Endothelial cell of umbilical vein (primary cell): ENCODE data around the gene SIGLEC6. TPM values are rescaled to one million over a fixed set of nuclear protein-coding genes. Genes with fewer than 3 reads are reported as not detected.

Experiments used
- BruUV-seq: library from RNA; stranded (reverse); fragments of 400-500 nt; replicated peaks from 2 replicates; lab custom pipeline; 2021; lab: Mats Ljungman, UMichigan
- CTCF ChIA-PET: fragments of 300-600, 350-600 bp; sonication (Branson Sonifier 250); formaldehyde crosslinking; loops from one replicate; lab custom pipeline; 2021; ENCODE audit warnings: antibody characterized with exemption, inconsistent platforms; lab: Charles Lee
- POLR2A ChIA-PET: fragments of 300-600, 350-600 bp; sonication (Branson Sonifier 250); formaldehyde crosslinking; loops from one replicate; lab custom pipeline; 2021; ENCODE audit warnings: antibody characterized with exemption, inconsistent platforms; lab: Charles Lee
- DNase-seq: peaks from one replicate; pipeline ENCODE4 v3.0.0-alpha.2; 2011; ENCODE audit warnings: low read depth, low spot score
- FAIRE-seq: peaks from 2 replicates; lab custom pipeline; 2011; peaks lifted over from hg19 to GRCh38; lab: Jason Lieb, UNC
- H2AFZ ChIP-seq: 2 replicates; pipeline ENCODE4 v1.6.0; 2012; ENCODE audit warnings: low read depth, low read length, control low read depth, inconsistent platforms
- H3K27ac ChIP-seq: 2 replicates; pipeline ENCODE4 v1.5.1; 2011; ENCODE audit warnings: low read depth, mild to moderate bottlenecking, control low read depth, low read length, moderate library complexity; ENCODE audit not compliant: insufficient read depth
- H3K27me3 ChIP-seq, 2 experiments: 2 replicates each; pipeline versions ENCODE4 v1.6.0 to v1.6.1; 2011; ENCODE audit warnings: low read length in 2 of 2, mixed read lengths in 1 of 2; ENCODE audit not compliant: control insufficient read depth in 2 of 2, insufficient read depth in 2 of 2
- H3K36me3 ChIP-seq, 2 experiments: 2 replicates in 1 of 2; 3 replicates in 1 of 2; pipeline ENCODE4 v1.5.1; 2011; ENCODE audit warnings: low read length in 2 of 2, mild to moderate bottlenecking in 1 of 2, moderate library complexity in 1 of 2; ENCODE audit not compliant: control insufficient read depth in 2 of 2, insufficient read depth in 2 of 2; ENCODE audit errors: extremely low read depth in 1 of 2
- H3K4me1 ChIP-seq: 3 replicates; pipeline ENCODE4 v1.5.1; 2011; ENCODE audit warnings: mild to moderate bottlenecking, low read length; ENCODE audit not compliant: control insufficient read depth, insufficient read depth; ENCODE audit errors: extremely low read depth
- H3K4me2 ChIP-seq: 2 replicates; pipeline ENCODE4 v1.6.1; 2011; ENCODE audit warnings: low read length, control low read depth, mixed read lengths; ENCODE audit not compliant: insufficient read depth
- H3K4me3 ChIP-seq, 3 experiments: fragments of 200-600 bp in 1 of 3; sonication (generic), shearing (Covaris generic) in 1 of 3; replicated peaks in 1 of 3; 2 replicates each; pipeline ENCODE4 v1.5.1; 2011 to 2016; ENCODE audit warnings: control low read depth in 3 of 3, low read length in 3 of 3, mild to moderate bottlenecking in 2 of 3, inconsistent platforms in 1 of 3, low read depth in 1 of 3, moderate library complexity in 1 of 3; ENCODE audit not compliant: insufficient read depth in 1 of 3
- H3K79me2 ChIP-seq: 2 replicates; pipeline ENCODE4 v1.6.0; 2012; ENCODE audit warnings: low read length, inconsistent platforms; ENCODE audit not compliant: control insufficient read depth, insufficient read depth
- H3K9ac ChIP-seq: replicated peaks from 2 replicates; pipeline ENCODE3; 2011; ENCODE audit warnings: low read length, control low read depth; ENCODE audit not compliant: insufficient read depth; ENCODE audit errors: extremely low read depth
- H3K9me1 ChIP-seq: replicated peaks from 3 replicates; pipeline ENCODE4 v1.6.0; 2011; ENCODE audit warnings: mild to moderate bottlenecking, low read length; ENCODE audit not compliant: control insufficient read depth, insufficient read depth; ENCODE audit errors: extremely low read depth
- H3K9me3 ChIP-seq: replicated peaks from 2 replicates; pipeline ENCODE4 v1.5.1; 2012; ENCODE audit warnings: low read length, inconsistent platforms; ENCODE audit not compliant: control insufficient read depth, insufficient read depth
- H4K20me1 ChIP-seq: replicated peaks from 2 replicates; pipeline ENCODE3; 2011; ENCODE audit warnings: mild to moderate bottlenecking, low read length; ENCODE audit not compliant: control insufficient read depth, insufficient read depth; ENCODE audit errors: extremely low read depth
- EZH2 ChIP-seq: IDR thresholded peaks from 2 replicates; pipeline ENCODE4 v1.6.1; 2012; ENCODE audit warnings: borderline replicate concordance, low read depth, mild to moderate bottlenecking, moderate library complexity, low read length, inconsistent platforms; ENCODE audit not compliant: severe bottlenecking
- FOS ChIP-seq: IDR thresholded peaks from 2 replicates; pipeline ENCODE4 v1.6.1; 2011; ENCODE audit warnings: mild to moderate bottlenecking, low read length, moderate library complexity, borderline replicate concordance; ENCODE audit not compliant: insufficient read depth
- GATA2 ChIP-seq: IDR thresholded peaks from 2 replicates; pipeline ENCODE4 v1.7.0; 2011; ENCODE audit warnings: low read depth, mild to moderate bottlenecking, moderate library complexity, mixed read lengths, low read length; ENCODE audit not compliant: insufficient read length, insufficient read depth
- JUN ChIP-seq: IDR thresholded peaks from 2 replicates; pipeline ENCODE4 v1.6.1; 2011; ENCODE audit warnings: borderline replicate concordance, low read depth; ENCODE audit not compliant: insufficient read length, insufficient read depth
- MYC ChIP-seq: IDR thresholded peaks from one replicate; pipeline ENCODE4 v1.6.1; 2011; ENCODE audit warnings: mild to moderate bottlenecking, low read depth, low read length
- POLR2A ChIP-seq: IDR thresholded peaks from 2 replicates; pipeline ENCODE4 v1.6.1; 2012; ENCODE audit warnings: low read depth, mild to moderate bottlenecking, control low read depth, low read length
- POLR2AphosphoS5 ChIP-seq: IDR thresholded peaks from 2 replicates; pipeline ENCODE4 v1.6.1; 2012; ENCODE audit warnings: low read depth, mild to moderate bottlenecking, control low read depth, low read length, moderate library complexity; ENCODE audit not compliant: insufficient read depth
- dilution Hi-C: fragments of 300-500 bp; cut with MboI; formaldehyde crosslinking; loops from one replicate; pipeline ENCODE4 v1.15.0; 2019; ENCODE audit warnings: low sequenced_read_pairs; ENCODE audit not compliant: extremely low pct_ligation_motif_present
- intact Hi-C: fragments of 100-400 bp; cut with micrococcal nuclease; formaldehyde crosslinking; loops from one replicate; pipeline ENCODE4 v1.10.0; 2022
- polyA plus RNA-seq, 4 experiments: library from polyadenylated mRNA; depleted of rRNA in 3 of 4; stranded (reverse) in 3 of 4; unstranded in 1 of 4; fragments of >200 nt; gene quantifications; 2 replicates each; pipeline versions ENCODE4 v1.2.1 to v1.2.3, GENCODE V29; 2011 to 2012; ENCODE audit warnings: missing spikeins in 1 of 4
- total RNA-seq: library from RNA; stranded (reverse); gene quantifications from 2 replicates; pipeline ENCODE4 v1.2.3, GENCODE V29; 2021
- TF ChIP-seq, protein P1 (sequence below): IDR thresholded peaks from 2 replicates; pipeline ENCODE4 v1.6.1; 2011; ENCODE audit not compliant: insufficient read depth, insufficient read length
- TF ChIP-seq, protein P2 (sequence below), 2 donors: IDR thresholded peaks; 1 replicate in 1 of 2; 2 replicates in 1 of 2; pipeline ENCODE4 v1.5.1; 2011; ENCODE audit warnings: low read length in 2 of 2, mild to moderate bottlenecking in 2 of 2, moderate library complexity in 2 of 2, control low read depth in 1 of 2, inconsistent platforms in 1 of 2, low read depth in 1 of 2; ENCODE audit not compliant: insufficient read depth in 1 of 2; ENCODE audit errors: extremely low read depth in 1 of 2

The SIGLEC6 gene
- total and polyA plus RNA-seq, 2 donors (not counting 3 experiments of a cell fraction or from before 2014, with no cell fraction given): not detected

- Histone ChIP-seq H3K9me1 (no peaks in the 10 kb centered on the region), H4K20me1 (no peaks in the 10 kb centered on the region), H3K79me2 (no peaks in the 10 kb centered on the region), H3K36me3 (no peaks in the 10 kb centered on the region), H3K27ac (no peak overlapping the region), H2AFZ (no peak overlapping the region), H3K4me1 (no peaks in the 10 kb centered on the region), H3K4me3 (no peak overlapping the region), H3K27me3 (peaks cover 3 to 19% of the 10 kb centered on the region in 2 experiments), H3K9ac (no peak overlapping the region), H3K9me3 (no peaks in the 10 kb centered on the region), H3K4me2 (no peak overlapping the region)
- dilution Hi-C loops: no loop called here
- ChIA-PET POLR2A (interaction anchor here (0.6 kb wide), 1 partner anchor 125 kb away, joined by 6 read pairs; no protein-coding TSS in a partner anchor), CTCF (interaction anchor here (0.7 to 1.8 kb wide), 3 partner anchors 20 to 121 kb away, joined by 3 to 6 read pairs (median 5); no protein-coding TSS in a partner anchor)
- no peak for TF ChIP-seq POLR2AphosphoS5
- no peak for TF ChIP-seq FOS
- DNase-seq (no peak), FAIRE-seq (no peak)
- no TSS peak for BruUV-seq
- intact Hi-C loops: no loop called here
Measured at GRCh38 chr19:51535535-51535934, 4.1 kb upstream of the SIGLEC6 start.

DNA sequence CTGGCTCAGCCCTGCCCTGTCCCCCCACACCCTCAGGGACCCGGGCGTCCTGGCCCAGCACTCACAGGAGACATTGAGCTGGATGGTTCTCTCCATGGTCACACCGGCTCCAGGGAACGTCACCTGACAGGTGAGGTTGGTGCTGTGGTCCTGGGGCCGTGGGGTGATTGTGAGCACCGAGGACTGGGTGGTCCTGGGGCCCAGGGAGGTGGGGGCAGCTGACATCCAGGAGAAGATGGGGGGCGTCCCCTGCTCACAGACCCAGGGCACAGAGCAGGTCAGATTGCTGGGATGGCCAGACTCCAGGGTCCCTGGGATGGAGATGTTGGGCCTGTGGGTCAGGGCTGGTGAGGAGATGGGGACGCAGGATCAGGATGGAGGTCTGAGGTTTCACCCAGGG, 854 bp downstream of the SIGLEC6 start:
- Histone ChIP-seq H3K9me1 (no peaks in the 10 kb centered on the region), H3K36me3 (no peaks in the 10 kb centered on the region), H3K4me1 (no peaks in the 10 kb centered on the region), H3K27ac (no peak overlapping the region), H3K4me3 (no peak overlapping the region), H2AFZ (no peak overlapping the region), H3K9me3 (no peaks in the 10 kb centered on the region), H3K27me3 (peaks cover 0 to 18% of the 10 kb centered on the region in 2 experiments), H3K9ac (no peak overlapping the region), H4K20me1 (no peaks in the 10 kb centered on the region), H3K4me2 (no peak overlapping the region), H3K79me2 (no peaks in the 10 kb centered on the region)
- intact Hi-C loops (no loop called here), dilution Hi-C loops (no loop called here)
- DNase-seq (no peak), FAIRE-seq (no peak)
- ChIA-PET POLR2A (no interaction called here), CTCF (no interaction called here)
- TF ChIP-seq EZH2 (no peak), FOS (no peak), POLR2AphosphoS5 (no peak), POLR2A (no peak), MYC (no peak), GATA2 (no peak), JUN (no peak)
- TF ChIP-seq, protein P1, sequence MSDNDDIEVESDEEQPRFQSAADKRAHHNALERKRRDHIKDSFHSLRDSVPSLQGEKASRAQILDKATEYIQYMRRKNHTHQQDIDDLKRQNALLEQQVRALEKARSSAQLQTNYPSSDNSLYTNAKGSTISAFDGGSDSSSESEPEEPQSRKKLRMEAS: no peak
- TF ChIP-seq, protein P2, sequence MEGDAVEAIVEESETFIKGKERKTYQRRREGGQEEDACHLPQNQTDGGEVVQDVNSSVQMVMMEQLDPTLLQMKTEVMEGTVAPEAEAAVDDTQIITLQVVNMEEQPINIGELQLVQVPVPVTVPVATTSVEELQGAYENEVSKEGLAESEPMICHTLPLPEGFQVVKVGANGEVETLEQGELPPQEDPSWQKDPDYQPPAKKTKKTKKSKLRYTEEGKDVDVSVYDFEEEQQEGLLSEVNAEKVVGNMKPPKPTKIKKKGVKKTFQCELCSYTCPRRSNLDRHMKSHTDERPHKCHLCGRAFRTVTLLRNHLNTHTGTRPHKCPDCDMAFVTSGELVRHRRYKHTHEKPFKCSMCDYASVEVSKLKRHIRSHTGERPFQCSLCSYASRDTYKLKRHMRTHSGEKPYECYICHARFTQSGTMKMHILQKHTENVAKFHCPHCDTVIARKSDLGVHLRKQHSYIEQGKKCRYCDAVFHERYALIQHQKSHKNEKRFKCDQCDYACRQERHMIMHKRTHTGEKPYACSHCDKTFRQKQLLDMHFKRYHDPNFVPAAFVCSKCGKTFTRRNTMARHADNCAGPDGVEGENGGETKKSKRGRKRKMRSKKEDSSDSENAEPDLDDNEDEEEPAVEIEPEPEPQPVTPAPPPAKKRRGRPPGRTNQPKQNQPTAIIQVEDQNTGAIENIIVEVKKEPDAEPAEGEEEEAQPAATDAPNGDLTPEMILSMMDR (IDR thresholded peaks at IDR 0.05; ENCODE audit: extremely low read depth in 1 of 2, insufficient read depth in 1 of 2, low read depth in 1 of 2, low read length in 2 of 2): no peak
- BruUV-seq: no TSS peak
